HG03520 (cell line): Measurements from ENCODE around the gene CNP.

Source experiments
- ATAC-seq: cut with Tn5 transposase; IDR thresholded peaks from one replicate; pipeline ENCODE4 v1.9.1; 2021; ENCODE audit warnings: mild to moderate bottlenecking, moderate library complexity; ENCODE audit not compliant: unreplicated experiment

Gene CNP

GRCh38 chr17:41972571-41973407, 6.2 kb downstream of the CNP start:
- no peak for ATAC-seq

DNA sequence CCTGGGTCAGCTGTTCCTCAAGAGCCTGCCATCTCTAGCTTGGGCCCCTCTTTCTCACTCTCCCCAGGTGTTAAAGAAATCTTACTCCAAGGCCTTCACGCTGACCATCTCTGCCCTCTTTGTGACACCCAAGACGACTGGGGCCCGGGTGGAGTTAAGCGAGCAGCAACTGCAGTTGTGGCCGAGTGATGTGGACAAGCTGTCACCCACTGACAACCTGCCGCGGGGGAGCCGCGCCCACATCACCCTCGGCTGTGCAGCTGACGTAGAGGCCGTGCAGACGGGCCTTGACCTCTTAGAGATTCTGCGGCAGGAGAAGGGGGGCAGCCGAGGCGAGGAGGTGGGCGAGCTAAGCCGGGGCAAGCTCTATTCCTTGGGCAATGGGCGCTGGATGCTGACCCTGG, 6.8 kb downstream of the CNP start:
- no peak for ATAC-seq

- no peak for ATAC-seq
Measured at GRCh38 chr17:41974031-41974430, 7.4 kb downstream of the CNP start.

DNA sequence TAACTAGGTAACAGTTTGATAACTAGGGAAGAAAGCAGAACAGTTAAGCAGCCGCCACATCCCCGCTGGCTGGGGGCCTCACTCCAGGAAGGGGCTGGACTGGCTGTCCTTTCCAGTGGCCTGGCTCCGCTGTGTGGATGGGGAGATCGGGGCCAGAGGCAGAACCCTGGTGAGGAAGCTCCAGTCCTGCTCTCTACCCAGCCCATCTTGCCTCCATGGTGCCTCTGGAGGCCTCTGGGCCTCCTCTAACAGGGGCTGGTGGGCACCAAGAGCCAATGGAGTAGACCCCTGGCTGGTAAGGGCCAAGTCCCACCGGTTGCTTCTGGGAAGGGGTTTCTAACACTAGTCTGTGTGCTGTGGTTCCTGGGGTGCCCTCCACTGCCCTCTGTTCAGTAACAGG, 8.1 kb downstream of the CNP start:
- ATAC-seq, result no peak

DNA sequence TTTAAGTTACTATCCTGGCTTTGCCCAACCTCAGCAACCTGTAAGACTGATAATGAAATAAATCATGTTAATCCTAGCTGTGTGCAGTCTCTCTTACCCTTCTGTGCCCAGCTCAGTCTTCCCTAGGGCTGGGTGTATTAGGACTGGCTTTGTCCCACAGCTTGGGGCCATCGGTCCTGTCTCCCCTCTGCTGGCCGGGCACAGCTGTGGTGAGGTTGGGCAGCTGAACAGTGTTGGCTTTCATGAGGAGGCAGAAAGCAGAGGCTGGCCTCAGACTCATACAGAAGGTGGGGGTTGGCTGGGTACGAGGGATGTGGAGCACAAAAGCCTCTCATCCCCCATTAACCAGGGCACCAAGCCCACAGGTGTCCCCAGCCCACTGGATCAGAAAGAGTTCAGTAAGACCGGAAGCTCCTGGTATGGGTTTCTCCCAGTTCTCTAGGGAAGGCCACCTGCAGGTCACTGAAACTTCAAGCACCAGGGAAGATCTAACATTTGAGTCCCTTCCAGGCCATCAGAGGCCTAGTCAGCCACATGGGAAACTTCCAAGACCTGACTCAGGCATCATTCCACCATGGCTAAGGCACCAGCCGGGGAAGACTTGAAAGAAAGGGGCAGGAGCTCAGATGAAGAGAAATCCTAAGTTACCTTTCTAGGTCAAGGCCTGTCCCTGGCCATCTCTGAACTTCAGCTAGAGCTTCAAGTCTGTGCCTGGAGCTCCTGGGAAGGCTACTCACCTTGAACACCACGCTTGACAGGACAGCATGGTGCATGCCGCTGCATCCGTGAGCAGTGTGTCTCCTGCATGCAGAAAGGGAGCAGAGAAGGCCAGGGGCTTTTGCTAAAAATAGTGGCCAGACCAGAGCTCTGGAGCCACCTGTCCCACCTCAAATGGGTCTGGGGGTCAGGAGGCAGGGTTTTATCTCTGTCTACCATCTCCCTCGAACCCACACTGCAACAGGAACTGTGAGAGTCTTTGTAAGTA, 8.8 kb downstream of the CNP start:
- ATAC-seq, result no peak

- ATAC-seq, result no peak
Measured at GRCh38 chr17:41976142-41976768, 9.7 kb downstream of the CNP start.

DNA sequence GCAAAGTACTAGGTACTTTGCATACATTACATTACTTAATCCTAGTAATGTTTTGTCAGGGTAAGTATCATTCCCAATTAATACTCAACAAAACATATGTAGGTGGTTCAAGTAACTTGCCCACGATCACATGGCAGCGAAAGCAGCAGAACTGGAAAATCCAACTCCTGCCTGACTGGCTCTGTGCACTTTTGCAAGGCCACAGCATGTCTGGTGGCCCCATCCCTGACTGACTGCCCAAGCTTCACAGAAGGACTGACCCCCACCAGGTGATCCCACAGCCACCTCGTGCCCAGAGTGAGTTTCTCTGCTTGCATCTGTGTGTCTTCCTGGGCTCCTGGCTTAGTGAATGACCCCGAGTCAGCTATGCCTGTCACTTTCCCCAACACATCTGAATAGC, 11.4 kb downstream of the CNP start:
- no peak for ATAC-seq

GRCh38 chr17:41982026-41982760, 15.6 kb downstream of the CNP start:
- no peak for ATAC-seq

GRCh38 chr17:41984454-41984853, 17.9 kb downstream of the CNP start:
- no peak for ATAC-seq

- no peak for ATAC-seq
Measured at GRCh38 chr17:41985919-41986318, 19.3 kb downstream of the CNP start.

DNA sequence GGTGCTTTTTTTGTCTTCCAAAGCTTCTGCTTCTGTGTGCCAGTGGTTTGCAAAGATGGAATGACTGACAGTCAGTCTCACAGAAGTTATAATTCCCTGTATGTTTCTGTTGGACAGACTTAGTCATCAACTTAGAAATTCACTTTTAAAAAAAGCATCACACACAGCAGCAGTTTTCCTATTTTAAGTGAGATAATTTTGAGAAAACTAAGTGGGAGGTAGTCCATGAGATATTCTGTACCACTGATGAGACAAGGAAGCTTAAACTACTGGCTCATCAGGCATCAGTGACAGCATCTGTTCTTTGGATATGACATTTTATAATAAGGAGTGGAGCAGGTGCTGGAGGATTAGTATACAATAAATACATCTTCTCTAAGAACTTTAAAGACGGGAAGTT, 20.0 kb downstream of the CNP start:
- ATAC-seq, result no peak

- ATAC-seq, result no peak
Measured at GRCh38 chr17:41987642-41988041, 21.0 kb downstream of the CNP start.

- no peak for ATAC-seq
Measured at GRCh38 chr17:41988418-41988817, 21.8 kb downstream of the CNP start.

GRCh38 chr17:41989702-41990419, 23.3 kb downstream of the CNP start:
- no peak for ATAC-seq

DNA sequence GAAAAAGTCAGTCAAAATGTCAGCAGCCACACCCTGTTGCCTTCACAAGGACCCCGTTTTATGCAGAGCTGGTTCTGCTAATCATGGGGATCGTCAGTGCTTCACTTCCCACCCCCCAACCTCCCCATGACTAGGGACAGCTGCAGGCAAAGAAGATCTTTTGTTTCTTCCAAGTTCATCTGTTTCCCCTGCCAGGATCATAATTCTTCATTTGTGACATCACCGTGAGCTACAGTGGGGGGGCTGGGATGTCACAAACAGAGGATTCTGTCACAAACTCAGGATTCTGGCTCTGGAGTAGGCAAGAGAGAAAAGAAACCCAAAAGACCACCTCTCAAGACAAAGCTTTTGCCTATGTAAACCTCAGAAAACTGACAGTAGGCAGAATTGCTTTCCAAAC, 26.0 kb downstream of the CNP start:
- ATAC-seq, result no peak

GRCh38 chr17:41996855-41997164, 30.2 kb downstream of the CNP start:
- ATAC-seq, result no peak

DNA sequence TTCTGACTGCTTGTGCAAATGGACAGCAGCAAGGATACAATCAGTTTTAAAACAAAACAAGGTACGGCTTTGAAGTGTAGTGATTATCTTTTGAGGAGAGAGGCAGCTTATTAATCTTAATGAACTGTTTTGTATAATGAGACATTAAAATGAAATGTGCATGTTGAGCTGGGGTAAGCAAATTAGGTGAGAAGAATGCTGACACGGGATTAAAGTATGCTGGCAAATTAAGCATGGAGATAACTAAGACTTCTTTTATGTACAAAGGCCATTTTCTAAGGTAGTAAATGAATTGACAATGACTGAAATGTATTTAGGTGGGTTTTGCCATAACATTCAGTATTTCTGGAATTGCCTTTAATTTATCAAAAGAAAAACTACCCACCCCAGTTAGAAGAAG, 31.9 kb downstream of the CNP start:
- no peak for ATAC-seq

DNA sequence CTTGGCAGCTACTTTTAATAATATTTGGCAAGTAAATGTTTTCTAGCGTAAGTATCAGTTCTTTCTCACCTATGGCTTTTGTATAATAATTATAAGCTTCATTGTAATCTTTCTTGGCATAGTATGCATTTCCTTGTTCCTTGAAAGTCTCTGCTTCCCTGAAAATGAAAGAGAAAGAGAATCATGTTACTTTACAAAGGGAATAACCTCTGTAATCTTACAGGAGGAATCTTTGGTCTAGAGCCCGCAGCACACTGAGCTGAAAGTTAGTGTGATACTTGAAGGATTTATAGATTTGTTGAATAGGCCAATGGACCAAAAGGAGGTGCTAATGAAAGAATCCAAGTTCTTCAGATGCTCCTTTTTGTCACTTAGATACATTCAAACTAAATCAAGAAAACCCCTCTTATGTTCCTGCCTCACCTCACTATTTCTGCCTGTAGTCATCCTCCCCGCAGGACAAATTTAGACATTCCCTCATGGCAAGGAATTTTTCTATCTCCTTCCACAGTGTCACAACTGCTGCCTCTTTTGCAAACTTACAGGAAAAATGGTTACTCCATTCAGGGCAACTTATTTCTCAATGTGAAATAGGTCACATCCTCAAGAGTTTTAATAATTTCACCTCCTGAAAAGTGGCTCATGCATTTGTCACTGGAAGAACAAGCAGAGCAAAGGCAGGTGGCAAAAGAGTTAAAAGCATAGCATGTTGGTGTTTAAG, 34.0 kb downstream of the CNP start:
- ATAC-seq, result no peak

- ATAC-seq, result no peak
Measured at GRCh38 chr17:42001729-42002128, 35.1 kb downstream of the CNP start.
